HG02943 (cell line): ENCODE measurements around the gene C7.
"Not testable (repeated sequence)": the region's sequence is repeated elsewhere in the genome, so short reads cannot be mapped to it uniquely, and the experiment has no call there.

Experiments used
- ATAC-seq: cut with Tn5 transposase; IDR thresholded peaks from one replicate; pipeline ENCODE4 v1.9.1; 2021; ENCODE audit warnings: mild to moderate bottlenecking, low read depth, moderate library complexity; ENCODE audit not compliant: unreplicated experiment

The C7 gene

DNA sequence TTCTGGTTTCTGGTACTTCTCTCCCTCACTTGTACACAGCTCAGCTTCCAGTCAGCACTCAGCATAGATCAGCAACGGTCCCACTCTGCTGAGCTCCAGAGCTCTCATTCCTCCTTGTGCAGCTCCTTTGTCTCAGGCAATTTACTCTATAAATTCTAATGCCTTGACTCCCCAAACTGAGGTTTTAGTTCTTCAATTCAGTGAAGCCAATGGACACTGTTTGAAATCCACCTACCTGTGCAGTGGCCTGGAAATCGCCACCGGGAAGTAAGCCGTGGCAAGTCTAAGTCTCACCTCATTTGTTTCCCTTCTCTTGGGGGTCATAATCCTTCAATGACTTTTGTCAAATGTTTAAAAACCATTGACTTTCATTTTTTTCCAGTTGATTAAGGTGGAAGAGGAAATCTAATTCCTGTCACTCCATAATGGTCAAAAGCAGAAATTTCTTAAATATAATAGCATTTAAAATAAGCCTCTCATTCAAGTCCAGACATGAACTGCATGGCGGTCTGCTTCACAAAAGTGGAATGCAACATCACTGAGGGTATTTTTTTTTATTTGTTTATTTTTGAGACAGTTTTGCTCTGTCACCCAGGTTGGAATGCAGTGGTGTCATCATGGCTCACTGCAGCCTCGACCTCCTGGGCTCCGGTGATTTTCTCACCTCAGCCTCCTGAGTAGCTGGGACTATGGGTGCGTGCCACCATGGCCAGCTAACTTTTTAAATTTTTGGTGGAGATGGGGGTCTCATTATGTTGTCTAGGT lies 79.6 kb downstream of the C7 start:
- no peak for ATAC-seq

- ATAC-seq: no peak
These were observed 82.1 kb downstream of the C7 start for GRCh38 chr5:40991168-40991980.

GRCh38 chr5:40991981-40992559 lies 82.8 kb downstream of the C7 start:
- no peak for ATAC-seq

- no peak for ATAC-seq
These were observed 86.7 kb downstream of the C7 start for GRCh38 chr5:40995801-40996586.

DNA sequence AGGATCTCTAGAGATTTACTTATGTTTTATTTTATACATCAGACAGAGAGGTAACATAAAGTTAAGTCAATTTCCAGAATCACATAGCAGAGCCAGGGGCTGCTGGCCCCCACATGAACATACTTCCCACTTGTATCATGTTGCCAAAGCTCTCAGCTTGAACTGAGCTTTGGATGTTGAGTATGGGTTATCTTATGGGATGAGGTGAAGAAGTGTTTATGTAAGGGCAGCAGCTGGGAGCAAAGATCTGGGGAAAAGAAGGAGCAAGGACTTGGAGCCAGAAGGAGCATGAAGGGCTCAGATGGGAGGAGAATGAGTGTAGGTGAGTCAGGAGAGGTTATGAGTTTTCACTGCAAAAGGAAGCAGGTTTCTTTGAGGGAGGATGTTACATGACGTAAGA lies 89.8 kb downstream of the C7 start:
- no peak for ATAC-seq

DNA sequence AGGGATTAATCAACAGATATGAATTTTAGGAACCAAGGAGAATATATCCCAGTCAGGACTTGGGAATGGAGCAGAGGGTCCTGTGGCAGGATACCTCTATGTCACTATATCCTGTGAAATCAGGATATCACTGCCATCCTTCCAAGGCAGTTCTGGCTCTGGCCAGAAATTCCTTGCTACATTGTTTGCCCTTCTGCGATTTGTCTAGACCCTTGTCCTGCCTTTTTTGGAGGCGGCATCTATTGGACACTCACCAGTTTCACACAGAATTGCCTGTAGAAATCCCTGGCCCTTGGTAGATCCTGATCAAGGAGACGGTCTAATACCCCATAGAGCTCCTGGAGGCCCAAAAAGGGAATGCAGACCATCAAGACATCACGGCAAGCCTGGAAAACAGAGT lies 90.7 kb downstream of the C7 start:
- no peak for ATAC-seq

GRCh38 chr5:41003670-41004376 lies 94.5 kb downstream of the C7 start:
- ATAC-seq: no peak

DNA sequence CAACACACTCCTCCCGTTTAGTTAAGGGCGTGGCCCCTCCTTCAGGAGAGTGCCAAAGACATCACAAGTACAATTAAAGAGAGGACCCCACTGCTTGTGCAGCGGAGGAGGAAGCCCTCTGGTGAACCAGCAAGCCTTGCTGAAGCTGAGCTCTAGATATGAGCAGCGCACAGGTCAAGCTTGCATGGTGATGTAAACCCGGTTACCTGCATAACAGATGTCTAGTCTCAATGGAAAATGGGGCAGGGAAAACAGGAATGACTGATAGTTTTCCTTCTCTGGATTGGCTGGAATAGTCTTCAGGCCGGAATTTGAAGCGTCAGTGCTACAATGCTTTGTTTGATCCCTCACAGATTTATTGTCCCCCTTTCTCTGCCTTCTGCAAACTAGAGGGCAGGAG lies 95.6 kb downstream of the C7 start:
- no peak for ATAC-seq

DNA sequence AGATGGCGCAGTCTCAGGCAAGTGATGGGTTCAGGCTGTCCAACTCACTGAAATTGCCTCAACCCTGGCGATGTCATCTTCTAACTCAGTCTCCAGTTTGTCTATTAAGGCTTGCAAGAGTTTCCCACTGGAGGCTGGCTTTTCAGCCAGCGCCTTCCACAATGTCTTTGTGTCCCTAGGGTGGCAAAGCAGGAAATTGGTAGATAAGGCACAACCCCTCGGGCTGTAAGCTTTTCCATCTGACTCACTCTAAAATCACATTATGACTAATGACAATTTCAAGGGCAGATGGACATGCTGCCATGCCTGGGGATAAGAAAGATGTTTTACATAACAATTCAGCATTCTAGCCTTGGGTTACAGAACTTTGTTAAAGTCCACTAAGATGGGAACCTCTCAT lies 99.9 kb downstream of the C7 start:
- no peak for ATAC-seq

DNA sequence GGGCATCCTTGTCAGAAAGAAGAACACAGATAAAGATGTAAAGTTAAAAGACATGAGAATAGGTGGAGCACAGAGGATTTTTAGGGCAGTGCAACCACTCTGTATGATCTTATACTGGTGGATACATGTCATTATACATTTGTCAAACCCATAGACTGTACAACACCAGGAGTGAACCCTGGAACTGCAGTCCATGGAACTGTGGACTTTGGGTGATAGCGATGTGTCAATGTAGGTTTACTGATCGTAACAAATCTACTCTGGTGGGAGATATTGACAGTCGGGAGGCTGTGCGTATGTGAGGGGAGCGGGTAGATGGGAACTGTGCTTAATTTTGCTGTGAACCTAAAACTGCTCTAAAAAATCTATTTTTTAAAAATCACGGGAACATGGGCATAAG lies 101.3 kb downstream of the C7 start:
- no peak for ATAC-seq

DNA sequence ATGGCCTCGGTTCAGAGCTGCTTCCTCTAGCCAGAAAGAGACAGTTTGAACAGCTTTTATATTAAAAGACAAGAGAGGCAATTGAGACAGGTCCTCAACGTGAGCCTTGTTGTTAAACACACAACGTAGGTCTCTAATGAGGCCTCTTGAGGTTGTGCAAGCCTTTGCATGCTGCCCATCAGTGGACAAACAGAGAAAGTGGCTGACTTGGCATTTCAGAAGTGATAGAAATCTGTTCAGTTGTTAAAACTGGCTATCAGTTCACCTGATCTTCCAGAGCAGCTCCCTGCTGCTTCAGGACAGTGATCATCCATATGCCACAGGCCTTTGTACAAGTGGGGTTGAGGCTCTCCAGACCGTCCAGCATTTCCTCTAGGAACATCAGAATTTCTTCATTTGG lies 103.0 kb downstream of the C7 start:
- no peak for ATAC-seq

- not testable (repeated sequence) for ATAC-seq
These were observed 113.3 kb downstream of the C7 start for GRCh38 chr5:41022600-41022999.
